HepG2 (cell line): ENCODE results near the gene PLCB1. TPM values are rescaled to one million over a fixed set of nuclear protein-coding genes. Genes with fewer than 3 reads are reported as not detected.

Source experiments
- ATAC-seq: fragments of 200-7000 bp; cut with Tn5 transposase; 3 replicates; pipeline ENCODE4 v1.9.1; 2020; ENCODE audit warnings: mild to moderate bottlenecking, moderate library complexity
- BruUV-seq: library from RNA; stranded (reverse); fragments of 400-500 nt; replicated peaks from 2 replicates; lab custom pipeline; 2021; lab: Mats Ljungman, UMichigan
- CTCF ChIA-PET: fragments of 300-600 bp; formaldehyde crosslinking; extraction: SDS; loops from one replicate; lab custom pipeline; 2021; ENCODE audit warnings: low total read pairs, inconsistent platforms, low intra/inter-chr PET ratio; lab: Yijun Ruan, JAX
- POLR2A ChIA-PET: fragments of 350-600 bp; sonication (Branson Sonifier 250); formaldehyde crosslinking; loops from one replicate; lab custom pipeline; 2020; ENCODE audit warnings: antibody characterized with exemption, inconsistent platforms; lab: Yijun Ruan, JAX
- DNase-seq: peaks from one replicate; pipeline ENCODE4 v3.0.0-alpha.2; 2015; ENCODE audit warnings: low spot score
- FAIRE-seq: peaks from 3 replicates; lab custom pipeline; 2011; peaks lifted over from hg19 to GRCh38; lab: Jason Lieb, UNC
- H2AFZ ChIP-seq: one replicate; pipeline ENCODE4 v1.6.1; 2011; ENCODE audit warnings: low read length, inconsistent platforms
- H3K27ac ChIP-seq: fragments of 300-600 bp; 3 replicates; pipeline ENCODE4 v1.8.0; 2011; ENCODE audit warnings: mixed run types, mild to moderate bottlenecking, mixed read lengths, low read length, inconsistent platforms; ENCODE audit not compliant: insufficient read depth; ENCODE audit errors: extremely low read length
- H3K27me3 ChIP-seq, 2 experiments: fragments of 200-600 bp in 1 of 2; 2 replicates in 1 of 2; 3 replicates in 1 of 2; pipeline versions ENCODE4 v1.6.0 to v1.8.0; 2011; ENCODE audit warnings: low read length in 2 of 2, mild to moderate bottlenecking in 2 of 2, moderate library complexity in 2 of 2, inconsistent platforms in 1 of 2; ENCODE audit not compliant: insufficient read depth in 2 of 2, control insufficient read depth in 1 of 2
- H3K36me3 ChIP-seq, 2 experiments: fragments of 200-600 bp in 1 of 2; replicated peaks in 1 of 2; 2 replicates in 1 of 2; 3 replicates in 1 of 2; pipeline versions ENCODE4 v1.5.1 to v1.8.0; 2011; ENCODE audit warnings: low read length in 2 of 2, inconsistent platforms in 1 of 2; ENCODE audit not compliant: insufficient read depth in 2 of 2, control insufficient read depth in 1 of 2
- H3K4me1 ChIP-seq: 2 replicates; pipeline ENCODE4 v1.5.1; 2012; ENCODE audit warnings: low read length, inconsistent platforms; ENCODE audit not compliant: insufficient read depth
- H3K4me2 ChIP-seq: 2 replicates; pipeline ENCODE4 v1.6.0; 2011; ENCODE audit warnings: low read depth, low read length, inconsistent platforms
- H3K4me3 ChIP-seq, 3 experiments: fragments of 200-600 bp in 1 of 3; sonication (generic), shearing (Covaris generic) in 1 of 3; replicated peaks in 1 of 3; 2 replicates each; pipeline ENCODE4 v1.5.1; 2011 to 2016; ENCODE audit warnings: low read length in 3 of 3, inconsistent platforms in 2 of 3, low read depth in 2 of 3, mild to moderate bottlenecking in 2 of 3, control low read depth in 1 of 3, mixed read lengths in 1 of 3; ENCODE audit not compliant: insufficient read depth in 1 of 3
- H3K79me2 ChIP-seq: one replicate; pipeline ENCODE4 v1.6.1; 2011; ENCODE audit warnings: low read length, inconsistent platforms; ENCODE audit not compliant: insufficient read depth
- H3K9ac ChIP-seq: 2 replicates; pipeline ENCODE4 v1.6.0; 2011; ENCODE audit warnings: mild to moderate bottlenecking, low read depth, low read length, inconsistent platforms; ENCODE audit not compliant: insufficient read depth
- H3K9me3 ChIP-seq: 2 replicates; pipeline ENCODE4 v1.5.1; 2012; ENCODE audit warnings: mild to moderate bottlenecking, low read length
- H4K20me1 ChIP-seq: 2 replicates; pipeline ENCODE4 v1.6.0; 2011; ENCODE audit warnings: inconsistent platforms, mild to moderate bottlenecking, low read length, moderate library complexity; ENCODE audit not compliant: insufficient read depth
- CEBPB ChIP-seq: IDR thresholded peaks from 2 replicates; pipeline ENCODE4 v1.6.1; 2011; ENCODE audit warnings: low read depth, low read length, improper control_type of control experiment, borderline replicate concordance
- CEBPG ChIP-seq: IDR thresholded peaks from 2 replicates; pipeline ENCODE4 v1.6.1; 2016
- HOXA9 ChIP-seq: sonication (generic); formaldehyde crosslinking; IDR thresholded peaks from 2 replicates; pipeline ENCODE4 v1.8.1; 2022; ENCODE audit warnings: missing genetic modification reagents, mild to moderate bottlenecking, moderate library complexity, borderline replicate concordance
- RAD21 ChIP-seq: fragments of 450-650 bp; formaldehyde crosslinking; IDR thresholded peaks from 2 replicates; pipeline ENCODE4 v1.5.0; 2020; ENCODE audit warnings: mild to moderate bottlenecking
- STAG1 ChIP-seq: sonication (generic); formaldehyde crosslinking; IDR thresholded peaks from 2 replicates; pipeline ENCODE4 v1.4.0; 2020; ENCODE audit warnings: missing genetic modification reagents
- WGBS: methylation state at CpG from one replicate; pipeline ENCODE4 v1.1.6; 2017; ENCODE audit warnings: low lambda C conversion rate; 5-methylcytosine and 5-hydroxymethylcytosine counted together
- in situ Hi-C: cut with HindIII; loops from 2 replicates; pipeline ENCODE4 v1.10.0; 2017; ENCODE audit warnings: low pct_unique_long_range_greater_than_20kb; ENCODE audit not compliant: extremely low pct_ligation_motif_present
- intact Hi-C: fragments of 100-400 bp; cut with micrococcal nuclease; formaldehyde crosslinking; loops from one replicate; pipeline ENCODE4 v1.10.0; 2022; ENCODE audit not compliant: unreplicated experiment
- polyA plus RNA-seq, 8 experiments: library from polyadenylated mRNA; depleted of rRNA in 3 of 8; stranded (reverse) in 7 of 8; unstranded in 1 of 8; fragments of >200 nt; fragmentation: Illumina TruSeq in 4 of 8; extraction: Trizol in 4 of 8; gene quantifications; 2 replicates each; pipeline versions ENCODE4 v1.2.1 to v1.2.3, GENCODE V29; 2011 to 2016; ENCODE audit warnings: low read depth in 4 of 8, missing spikeins in 1 of 8, mixed read lengths in 1 of 8; ENCODE audit not compliant: insufficient read depth in 1 of 8
- total RNA-seq, 5 experiments: library from RNA; depleted of rRNA; stranded (reverse); fragments of >200 nt; fragmentation: Illumina TruSeq; extraction: Trizol; gene quantifications; 2 replicates each; pipeline ENCODE4 v1.2.3, GENCODE V29; 2016; ENCODE audit warnings: low read depth in 1 of 5
- TF ChIP-seq, protein P1 (sequence below): IDR thresholded peaks from 2 replicates; pipeline ENCODE4 v1.6.1; 2016; ENCODE audit warnings: low read depth, missing genetic modification reagents, missing compliant biosample characterization
- TF ChIP-seq, protein P2 (sequence below): IDR thresholded peaks from 2 replicates; pipeline ENCODE4 v1.6.1; 2016; ENCODE audit warnings: low read depth, borderline replicate concordance
- TF ChIP-seq, protein P3 (sequence below): sonication (generic); formaldehyde crosslinking; IDR thresholded peaks from 2 replicates; pipeline ENCODE4 v1.4.0; 2020; ENCODE audit warnings: mild to moderate bottlenecking, missing genetic modification reagents
- TF ChIP-seq, protein P4 (sequence below): sonication (generic); formaldehyde crosslinking; IDR thresholded peaks from 2 replicates; pipeline ENCODE4 v1.5.0; 2020; ENCODE audit warnings: mild to moderate bottlenecking, missing genetic modification reagents, moderate library complexity

The PLCB1 gene
- total and polyA plus RNA-seq, 2 of the 13 experiments (the other 11 are each of a cell fraction or from before 2014, with no cell fraction given), result 42.4 to 55.9 TPM

DNA sequence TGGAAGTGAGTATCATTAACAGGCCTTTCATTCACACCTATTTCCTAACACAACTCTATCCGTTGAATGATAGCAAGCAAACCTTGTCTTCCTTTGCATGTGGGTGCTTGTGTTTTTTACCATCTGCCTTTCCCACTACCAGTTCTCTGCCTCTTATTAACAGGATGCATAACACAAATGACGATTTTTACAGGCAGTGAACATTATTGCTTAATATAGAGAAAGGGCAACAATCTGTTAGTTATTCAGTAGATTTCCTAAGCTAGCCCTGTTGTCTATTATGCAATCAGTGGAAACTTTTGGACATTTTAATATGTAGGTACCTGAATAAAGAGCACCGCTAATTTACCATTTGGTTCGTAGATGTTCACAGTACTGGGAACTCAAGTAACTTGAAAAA lies 588.0 kb downstream of the PLCB1 start:
- H3K27ac ChIP-seq, result no peak overlapping the region

DNA sequence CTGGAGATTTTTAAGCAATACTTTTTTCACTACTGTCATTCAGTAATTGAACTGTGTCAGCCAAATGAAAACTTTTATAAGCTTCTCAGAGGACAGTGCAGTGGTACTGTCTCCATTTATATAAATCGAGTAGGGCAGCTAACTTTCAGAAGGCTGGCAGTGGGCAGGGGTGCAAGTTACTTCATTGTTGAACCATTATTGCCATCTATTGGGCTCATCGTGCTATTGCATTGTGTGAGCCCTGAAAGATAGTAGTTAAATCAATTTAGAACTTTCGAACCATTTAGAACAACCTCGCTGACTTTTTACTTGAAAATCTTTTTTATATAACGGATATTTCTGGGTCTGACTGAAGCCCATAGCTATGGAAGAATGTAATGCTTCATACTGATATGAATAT lies 589.0 kb downstream of the PLCB1 start:
- in situ Hi-C loops, result loop anchor here (5.0 to 10.0 kb wide), 4 partner anchors 589 to 786 kb away; partner anchors contain the start of gene PLCB1
- Histone ChIP-seq H2AFZ (no peak overlapping the region), H3K9me3 (no peaks in the 10 kb centered on the region), H3K27me3 (no peaks in the 10 kb centered on the region), H3K9ac (no peak overlapping the region), H3K4me1 (no peaks in the 10 kb centered on the region), H3K27ac (no peak overlapping the region), H3K79me2 (no peaks in the 10 kb centered on the region), H3K36me3 (peaks cover 11 to 29% of the 10 kb centered on the region in 2 experiments), H3K4me3 (no peak overlapping the region), H3K4me2 (no peak overlapping the region), H4K20me1 (no peaks in the 10 kb centered on the region)
- FAIRE-seq (peak; percentile 36), ATAC-seq (peak; percentile 78), DNase-seq (peak; percentile 71)
- WGBS, result 41% methylated on average over 5 of the region's 5 CpGs
- intact Hi-C loops, result loop anchor here (1.0 to 10.0 kb wide), 5 partner anchors 186 to 1606 kb away; partner anchors contain the start of gene PLCB1
- CTCF ChIA-PET, result interaction anchor here (0.6 to 4.5 kb wide), 5 partner anchors 304 to 784 kb away, joined by 3 to 77 read pairs (median 33); partner anchors contain the start of gene PLCB1
- POLR2A ChIA-PET, result no interaction called here
- BruUV-seq, result no TSS peak
- TF ChIP-seq, protein P1, sequence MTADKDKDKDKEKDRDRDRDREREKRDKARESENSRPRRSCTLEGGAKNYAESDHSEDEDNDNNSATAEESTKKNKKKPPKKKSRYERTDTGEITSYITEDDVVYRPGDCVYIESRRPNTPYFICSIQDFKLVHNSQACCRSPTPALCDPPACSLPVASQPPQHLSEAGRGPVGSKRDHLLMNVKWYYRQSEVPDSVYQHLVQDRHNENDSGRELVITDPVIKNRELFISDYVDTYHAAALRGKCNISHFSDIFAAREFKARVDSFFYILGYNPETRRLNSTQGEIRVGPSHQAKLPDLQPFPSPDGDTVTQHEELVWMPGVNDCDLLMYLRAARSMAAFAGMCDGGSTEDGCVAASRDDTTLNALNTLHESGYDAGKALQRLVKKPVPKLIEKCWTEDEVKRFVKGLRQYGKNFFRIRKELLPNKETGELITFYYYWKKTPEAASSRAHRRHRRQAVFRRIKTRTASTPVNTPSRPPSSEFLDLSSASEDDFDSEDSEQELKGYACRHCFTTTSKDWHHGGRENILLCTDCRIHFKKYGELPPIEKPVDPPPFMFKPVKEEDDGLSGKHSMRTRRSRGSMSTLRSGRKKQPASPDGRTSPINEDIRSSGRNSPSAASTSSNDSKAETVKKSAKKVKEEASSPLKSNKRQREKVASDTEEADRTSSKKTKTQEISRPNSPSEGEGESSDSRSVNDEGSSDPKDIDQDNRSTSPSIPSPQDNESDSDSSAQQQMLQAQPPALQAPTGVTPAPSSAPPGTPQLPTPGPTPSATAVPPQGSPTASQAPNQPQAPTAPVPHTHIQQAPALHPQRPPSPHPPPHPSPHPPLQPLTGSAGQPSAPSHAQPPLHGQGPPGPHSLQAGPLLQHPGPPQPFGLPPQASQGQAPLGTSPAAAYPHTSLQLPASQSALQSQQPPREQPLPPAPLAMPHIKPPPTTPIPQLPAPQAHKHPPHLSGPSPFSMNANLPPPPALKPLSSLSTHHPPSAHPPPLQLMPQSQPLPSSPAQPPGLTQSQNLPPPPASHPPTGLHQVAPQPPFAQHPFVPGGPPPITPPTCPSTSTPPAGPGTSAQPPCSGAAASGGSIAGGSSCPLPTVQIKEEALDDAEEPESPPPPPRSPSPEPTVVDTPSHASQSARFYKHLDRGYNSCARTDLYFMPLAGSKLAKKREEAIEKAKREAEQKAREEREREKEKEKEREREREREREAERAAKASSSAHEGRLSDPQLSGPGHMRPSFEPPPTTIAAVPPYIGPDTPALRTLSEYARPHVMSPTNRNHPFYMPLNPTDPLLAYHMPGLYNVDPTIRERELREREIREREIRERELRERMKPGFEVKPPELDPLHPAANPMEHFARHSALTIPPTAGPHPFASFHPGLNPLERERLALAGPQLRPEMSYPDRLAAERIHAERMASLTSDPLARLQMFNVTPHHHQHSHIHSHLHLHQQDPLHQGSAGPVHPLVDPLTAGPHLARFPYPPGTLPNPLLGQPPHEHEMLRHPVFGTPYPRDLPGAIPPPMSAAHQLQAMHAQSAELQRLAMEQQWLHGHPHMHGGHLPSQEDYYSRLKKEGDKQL (CRISPR knock-in tag), result no peak
- TF ChIP-seq RAD21 (peak; percentile 74), STAG1 (CRISPR knock-in tag) (peak; percentile 92)
- TF ChIP-seq, protein P2, sequence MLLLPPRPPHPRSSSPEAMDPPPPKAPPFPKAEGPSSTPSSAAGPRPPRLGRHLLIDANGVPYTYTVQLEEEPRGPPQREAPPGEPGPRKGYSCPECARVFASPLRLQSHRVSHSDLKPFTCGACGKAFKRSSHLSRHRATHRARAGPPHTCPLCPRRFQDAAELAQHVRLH, result no peak
- TF ChIP-seq, protein P3, sequence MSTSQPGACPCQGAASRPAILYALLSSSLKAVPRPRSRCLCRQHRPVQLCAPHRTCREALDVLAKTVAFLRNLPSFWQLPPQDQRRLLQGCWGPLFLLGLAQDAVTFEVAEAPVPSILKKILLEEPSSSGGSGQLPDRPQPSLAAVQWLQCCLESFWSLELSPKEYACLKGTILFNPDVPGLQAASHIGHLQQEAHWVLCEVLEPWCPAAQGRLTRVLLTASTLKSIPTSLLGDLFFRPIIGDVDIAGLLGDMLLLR, result no peak
- TF ChIP-seq, protein P4, sequence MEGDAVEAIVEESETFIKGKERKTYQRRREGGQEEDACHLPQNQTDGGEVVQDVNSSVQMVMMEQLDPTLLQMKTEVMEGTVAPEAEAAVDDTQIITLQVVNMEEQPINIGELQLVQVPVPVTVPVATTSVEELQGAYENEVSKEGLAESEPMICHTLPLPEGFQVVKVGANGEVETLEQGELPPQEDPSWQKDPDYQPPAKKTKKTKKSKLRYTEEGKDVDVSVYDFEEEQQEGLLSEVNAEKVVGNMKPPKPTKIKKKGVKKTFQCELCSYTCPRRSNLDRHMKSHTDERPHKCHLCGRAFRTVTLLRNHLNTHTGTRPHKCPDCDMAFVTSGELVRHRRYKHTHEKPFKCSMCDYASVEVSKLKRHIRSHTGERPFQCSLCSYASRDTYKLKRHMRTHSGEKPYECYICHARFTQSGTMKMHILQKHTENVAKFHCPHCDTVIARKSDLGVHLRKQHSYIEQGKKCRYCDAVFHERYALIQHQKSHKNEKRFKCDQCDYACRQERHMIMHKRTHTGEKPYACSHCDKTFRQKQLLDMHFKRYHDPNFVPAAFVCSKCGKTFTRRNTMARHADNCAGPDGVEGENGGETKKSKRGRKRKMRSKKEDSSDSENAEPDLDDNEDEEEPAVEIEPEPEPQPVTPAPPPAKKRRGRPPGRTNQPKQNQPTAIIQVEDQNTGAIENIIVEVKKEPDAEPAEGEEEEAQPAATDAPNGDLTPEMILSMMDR (CRISPR knock-in tag), result peak; percentile 80

More for the DNA sequence above, 588.0 kb downstream of the PLCB1 start:
- Histone ChIP-seq H3K4me3 (no peak overlapping the region), H3K79me2 (no peaks in the 10 kb centered on the region), H3K9ac (no peak overlapping the region), H3K9me3 (no peaks in the 10 kb centered on the region), H4K20me1 (no peaks in the 10 kb centered on the region), H3K36me3 (peaks cover 11 to 29% of the 10 kb centered on the region in 2 experiments), H2AFZ (no peak overlapping the region), H3K4me2 (no peak overlapping the region), H3K27me3 (no peaks in the 10 kb centered on the region), H3K4me1 (no peaks in the 10 kb centered on the region)
- intact Hi-C loops (loop anchor here (2.0 to 10.0 kb wide), 3 partner anchors 185 to 1605 kb away; no protein-coding TSS in a partner anchor), in situ Hi-C loops (loop anchor here (5.0 to 10.0 kb wide), 4 partner anchors 588 to 785 kb away; partner anchors contain the start of gene PLCB1)
- ATAC-seq (no peak), FAIRE-seq (no peak), DNase-seq (no peak)
- TF ChIP-seq CEBPG (CRISPR knock-in tag) (peak; percentile 48; the same call in 1 of the 2 replicates), CEBPB (peak; percentile 83; the same call in 1 of the 2 replicates), HOXA9 (CRISPR knock-in tag) (no peak)
- 74% methylated on average over 3 of the region's 4 CpGs for WGBS
- CTCF ChIA-PET, result interaction anchor here (2.8 to 4.5 kb wide), 4 partner anchors 588 to 783 kb away, joined by 17 to 77 read pairs (median 34); partner anchors contain the start of gene PLCB1
- POLR2A ChIA-PET, result no interaction called here
- no TSS peak for BruUV-seq
